HepG2 (cell line): ENCODE data around the gene LMTK2. TPM values are rescaled to one million over a fixed set of nuclear protein-coding genes. Genes with fewer than 3 reads are reported as not detected.

Experiments
- EZH2 ChIP-seq: conservative IDR thresholded peaks from 2 replicates; pipeline ENCODE4 v1.6.1; 2012; ENCODE audit warnings: mild to moderate bottlenecking, low read depth, low read length, moderate library complexity
- FOXA3 ChIP-seq: IDR thresholded peaks from 2 replicates; pipeline ENCODE4 v1.6.1; 2016; ENCODE audit warnings: missing genetic modification reagents, missing compliant biosample characterization
- HOXA5 ChIP-seq: sonication (generic); formaldehyde crosslinking; IDR thresholded peaks from 2 replicates; pipeline ENCODE4 v1.4.0; 2020; ENCODE audit warnings: missing genetic modification reagents
- HOXD1 ChIP-seq: sonication (generic); formaldehyde crosslinking; IDR thresholded peaks from 2 replicates; pipeline ENCODE4 v1.5.0; 2020; ENCODE audit warnings: missing genetic modification reagents
- JARID2 ChIP-seq: sonication (generic); formaldehyde crosslinking; IDR thresholded peaks from 2 replicates; pipeline ENCODE4 v1.8.1; 2023; ENCODE audit warnings: missing genetic modification reagents, inconsistent platforms; ENCODE audit not compliant: insufficient replicate concordance
- KDM3A ChIP-seq: IDR thresholded peaks from 2 replicates; pipeline ENCODE4 v1.6.1; 2018; ENCODE audit warnings: low read depth, missing compliant biosample characterization
- MBD4 ChIP-seq: IDR thresholded peaks from 2 replicates; pipeline ENCODE4 v1.6.1; 2012; ENCODE audit warnings: low read length, inconsistent platforms, borderline replicate concordance
- MZF1 ChIP-seq: sonication (generic); formaldehyde crosslinking; IDR thresholded peaks from 2 replicates; pipeline ENCODE4 v1.8.1; 2023; ENCODE audit warnings: mild to moderate bottlenecking, missing genetic modification reagents, borderline replicate concordance
- NFRKB ChIP-seq: fragments of 450-650 bp; IDR thresholded peaks from 2 replicates; pipeline ENCODE4 v1.6.1; 2017
- PHF20 ChIP-seq: sonication (generic); formaldehyde crosslinking; IDR thresholded peaks from 2 replicates; pipeline ENCODE4 v1.5.0; 2020; ENCODE audit warnings: mild to moderate bottlenecking, missing genetic modification reagents
- RFX5 ChIP-seq: IDR thresholded peaks from 2 replicates; pipeline ENCODE4 v1.6.1; 2011; ENCODE audit warnings: low read depth, low read length, improper control_type of control experiment
- RORA ChIP-seq: sonication (generic); formaldehyde crosslinking; IDR thresholded peaks from 2 replicates; pipeline ENCODE4 v1.5.0; 2020; ENCODE audit warnings: mild to moderate bottlenecking, missing genetic modification reagents, moderate library complexity
- SNAPC2 ChIP-seq: sonication (generic); formaldehyde crosslinking; IDR thresholded peaks from 2 replicates; pipeline ENCODE4 v1.8.1; 2022; ENCODE audit warnings: mild to moderate bottlenecking, missing genetic modification reagents
- SP1 ChIP-seq, 2 experiments: fragments of 450-650 bp in 1 of 2; sonication (generic) in 1 of 2; formaldehyde crosslinking in 1 of 2; IDR thresholded peaks; 2 replicates each; pipeline versions ENCODE4 v1.4.0 to v1.6.1; 2016 to 2020; ENCODE audit warnings: missing genetic modification reagents in 1 of 2
- SRF ChIP-seq: IDR thresholded peaks from 2 replicates; pipeline ENCODE4 v1.6.1; 2011; ENCODE audit warnings: mild to moderate bottlenecking, low read depth, low read length, moderate library complexity
- TBX2 ChIP-seq: sonication (generic); formaldehyde crosslinking; IDR thresholded peaks from 2 replicates; pipeline ENCODE4 v1.5.0; 2020; ENCODE audit warnings: missing genetic modification reagents, mild to moderate bottlenecking, borderline replicate concordance
- ZFP37 ChIP-seq: sonication (generic); formaldehyde crosslinking; IDR thresholded peaks from 2 replicates; pipeline ENCODE4 v1.4.0; 2020; ENCODE audit warnings: missing genetic modification reagents, borderline replicate concordance
- ZFP82 ChIP-seq: sonication (generic); formaldehyde crosslinking; IDR thresholded peaks from 2 replicates; pipeline ENCODE4 v1.5.1; 2020; ENCODE audit warnings: mild to moderate bottlenecking, missing genetic modification reagents, borderline replicate concordance
- ZNF607 ChIP-seq: sonication (generic); formaldehyde crosslinking; IDR thresholded peaks from 2 replicates; pipeline ENCODE4 v1.5.1; 2020; ENCODE audit warnings: missing genetic modification reagents, mild to moderate bottlenecking, borderline replicate concordance
- ZNF75D ChIP-seq: sonication (generic); formaldehyde crosslinking; IDR thresholded peaks from 2 replicates; pipeline ENCODE4 v1.8.1; 2023; ENCODE audit warnings: missing genetic modification reagents, mild to moderate bottlenecking, borderline replicate concordance
- ZNF816 ChIP-seq: sonication (generic); formaldehyde crosslinking; IDR thresholded peaks from 2 replicates; pipeline ENCODE4 v1.8.0; 2022; ENCODE audit warnings: missing genetic modification reagents, mild to moderate bottlenecking, borderline replicate concordance
- ZSCAN12 ChIP-seq: sonication (generic); formaldehyde crosslinking; IDR thresholded peaks from 2 replicates; pipeline ENCODE4 v1.9.0; 2021; ENCODE audit warnings: mild to moderate bottlenecking, missing genetic modification reagents
- ZSCAN30 ChIP-seq: sonication (generic); formaldehyde crosslinking; IDR thresholded peaks from 2 replicates; pipeline ENCODE4 v1.5.0; 2020; ENCODE audit warnings: mild to moderate bottlenecking, missing genetic modification reagents
- ZZZ3 ChIP-seq: sonication (generic); formaldehyde crosslinking; IDR thresholded peaks from 2 replicates; pipeline ENCODE4 v1.4.0; 2020; ENCODE audit warnings: missing genetic modification reagents, mild to moderate bottlenecking, borderline replicate concordance
- polyA plus RNA-seq, 8 experiments: library from polyadenylated mRNA; depleted of rRNA in 3 of 8; stranded (reverse) in 7 of 8; unstranded in 1 of 8; fragments of >200 nt; fragmentation: Illumina TruSeq in 4 of 8; extraction: Trizol in 4 of 8; gene quantifications; 2 replicates each; pipeline versions ENCODE4 v1.2.1 to v1.2.3, GENCODE V29; 2011 to 2016; ENCODE audit warnings: low read depth in 4 of 8, missing spikeins in 1 of 8, mixed read lengths in 1 of 8; ENCODE audit not compliant: insufficient read depth in 1 of 8
- total RNA-seq, 5 experiments: library from RNA; depleted of rRNA; stranded (reverse); fragments of >200 nt; fragmentation: Illumina TruSeq; extraction: Trizol; gene quantifications; 2 replicates each; pipeline ENCODE4 v1.2.3, GENCODE V29; 2016; ENCODE audit warnings: low read depth in 1 of 5
- TF ChIP-seq, protein P1 (sequence below): IDR thresholded peaks from 2 replicates; pipeline ENCODE4 v1.6.1; 2016; ENCODE audit warnings: missing biosample characterization, missing genetic modification reagents, low read depth
- TF ChIP-seq, protein P2 (sequence below): sonication (generic); formaldehyde crosslinking; IDR thresholded peaks from 2 replicates; pipeline ENCODE4 v1.5.0; 2020; ENCODE audit warnings: missing genetic modification reagents
- TF ChIP-seq, protein P3 (sequence below): sonication (generic); formaldehyde crosslinking; IDR thresholded peaks from 2 replicates; pipeline ENCODE4 v1.5.0; 2020; ENCODE audit warnings: mild to moderate bottlenecking, low read depth, missing genetic modification reagents, borderline replicate concordance
- TF ChIP-seq, protein P4 (sequence below): sonication (generic); formaldehyde crosslinking; IDR thresholded peaks from 2 replicates; pipeline ENCODE4 v1.4.0; 2020; ENCODE audit warnings: missing genetic modification reagents, low read depth, mild to moderate bottlenecking, borderline replicate concordance

The LMTK2 gene
- total and polyA plus RNA-seq, 2 of the 13 experiments (the other 11 are each of a cell fraction or from before 2014, with no cell fraction given), result 9.5 to 11.7 TPM

DNA sequence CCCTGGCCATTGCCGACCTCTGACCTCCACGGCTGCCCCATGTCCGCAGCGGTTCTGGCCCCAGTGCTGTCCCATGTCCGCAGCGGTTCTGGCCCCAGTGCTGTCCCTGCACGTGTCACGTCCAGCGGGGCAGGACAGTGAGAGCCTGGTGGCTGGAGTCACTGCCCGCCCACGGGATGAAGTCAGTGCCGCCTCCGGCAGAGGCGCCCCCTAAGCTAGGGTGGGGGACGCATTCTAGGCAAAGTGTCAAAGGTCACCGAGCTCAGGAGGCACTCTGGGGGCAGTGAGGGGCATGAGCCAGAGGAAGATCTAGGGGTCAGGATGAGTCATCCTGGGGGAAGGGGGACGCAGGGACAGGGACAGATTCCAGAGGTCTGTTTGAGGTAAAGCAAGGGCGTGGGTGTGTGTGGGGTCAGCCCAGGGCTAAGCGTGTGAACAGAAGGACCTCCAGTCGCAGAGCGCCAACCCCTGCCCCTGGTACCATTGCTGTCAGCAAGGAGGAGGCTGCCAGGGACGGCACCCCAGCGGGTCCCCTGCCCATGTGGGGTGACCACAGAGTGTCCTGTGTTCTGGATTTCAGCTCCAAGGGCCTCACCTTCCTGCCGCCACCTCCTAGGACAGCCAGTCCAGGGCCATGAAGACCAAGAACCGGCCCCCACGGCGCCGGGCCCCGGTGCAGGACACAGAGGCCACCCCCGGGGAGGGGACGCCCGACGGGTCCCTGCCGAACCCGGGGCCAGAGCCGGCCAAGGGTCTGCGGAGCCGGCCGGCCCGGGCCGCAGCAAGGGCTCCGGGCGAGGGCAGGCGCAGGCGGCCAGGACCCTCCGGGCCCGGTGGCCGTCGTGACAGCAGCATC, 105.2 kb downstream of the LMTK2 start (continued):
- TF ChIP-seq PHF20 (CRISPR knock-in tag), result no peak
- no peak for TF ChIP-seq ZSCAN30
- 0 out of 2 replicates have a peak, but pooled peaks have one; percentile 36 for TF ChIP-seq MZF1 (CRISPR knock-in tag)
- no peak for TF ChIP-seq MBD4
- TF ChIP-seq, protein P1, sequence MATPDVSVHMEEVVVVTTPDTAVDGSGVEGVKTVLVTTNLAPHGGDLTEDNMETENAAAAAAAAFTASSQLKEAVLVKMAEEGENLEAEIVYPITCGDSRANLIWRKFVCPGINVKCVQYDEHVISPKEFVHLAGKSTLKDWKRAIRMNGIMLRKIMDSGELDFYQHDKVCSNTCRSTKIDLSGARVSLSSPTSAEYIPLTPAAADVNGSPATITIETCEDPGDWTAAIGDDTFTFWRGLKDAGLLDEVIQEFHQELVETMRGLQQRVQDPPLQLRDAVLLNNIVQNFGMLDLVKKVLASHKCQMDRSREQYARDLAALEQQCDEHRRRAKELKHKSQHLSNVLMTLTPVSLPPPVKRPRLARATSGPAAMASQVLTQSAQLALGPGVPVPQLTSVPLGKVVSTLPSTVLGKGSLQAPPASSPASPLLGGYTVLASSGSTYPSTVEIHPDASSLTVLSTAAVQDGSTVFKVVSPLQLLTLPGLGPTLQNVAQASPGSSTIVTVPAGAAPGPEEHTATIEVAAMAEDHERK, result no peak
- TF ChIP-seq HOXA5 (CRISPR knock-in tag), result no peak
- 0 out of 2 replicates have a peak, but pooled peaks have one; percentile 34 for TF ChIP-seq KDM3A (CRISPR knock-in tag)
- no peak for TF ChIP-seq ZNF75D (CRISPR knock-in tag)
- TF ChIP-seq SP1 (IDR thresholded peaks at IDR 0.05), result no peak
- peak; percentile 17; the same call in 1 of the 2 replicates for TF ChIP-seq SP1 (CRISPR knock-in tag; IDR thresholded peaks at IDR 0.05)
- peak; percentile 78; the same call in 1 of the 2 replicates for TF ChIP-seq ZFP82 (CRISPR knock-in tag)
- TF ChIP-seq JARID2 (CRISPR knock-in tag), result no peak
- peak; percentile 39; the same call in 1 of the 2 replicates for TF ChIP-seq TBX2
- TF ChIP-seq RFX5, result no peak
- TF ChIP-seq FOXA3 (CRISPR knock-in tag), result 0 out of 2 replicates have a peak, but pooled peaks have one; percentile 18
- TF ChIP-seq, protein P2, sequence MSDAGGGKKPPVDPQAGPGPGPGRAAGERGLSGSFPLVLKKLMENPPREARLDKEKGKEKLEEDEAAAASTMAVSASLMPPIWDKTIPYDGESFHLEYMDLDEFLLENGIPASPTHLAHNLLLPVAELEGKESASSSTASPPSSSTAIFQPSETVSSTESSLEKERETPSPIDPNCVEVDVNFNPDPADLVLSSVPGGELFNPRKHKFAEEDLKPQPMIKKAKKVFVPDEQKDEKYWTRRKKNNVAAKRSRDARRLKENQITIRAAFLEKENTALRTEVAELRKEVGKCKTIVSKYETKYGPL (CRISPR knock-in tag), result no peak
- TF ChIP-seq, protein P3, sequence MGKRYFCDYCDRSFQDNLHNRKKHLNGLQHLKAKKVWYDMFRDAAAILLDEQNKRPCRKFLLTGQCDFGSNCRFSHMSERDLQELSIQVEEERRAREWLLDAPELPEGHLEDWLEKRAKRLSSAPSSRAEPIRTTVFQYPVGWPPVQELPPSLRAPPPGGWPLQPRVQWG (CRISPR knock-in tag), result no peak
- no peak for TF ChIP-seq SNAPC2 (CRISPR knock-in tag)
- TF ChIP-seq ZZZ3 (CRISPR knock-in tag), result no peak
- TF ChIP-seq SRF, result no peak
- no peak for TF ChIP-seq RORA (CRISPR knock-in tag)
- no peak for TF ChIP-seq EZH2
- peak; percentile 74; the same call in 1 of the 2 replicates for TF ChIP-seq ZNF816
- TF ChIP-seq ZNF607 (CRISPR knock-in tag), result peak; percentile 25; the same call in 1 of the 2 replicates
- no peak for TF ChIP-seq ZSCAN12
- TF ChIP-seq ZFP37 (CRISPR knock-in tag), result no peak
- 0 out of 2 replicates have a peak, but pooled peaks have one; percentile 73 for TF ChIP-seq HOXD1 (CRISPR knock-in tag)
- no peak for TF ChIP-seq NFRKB
- TF ChIP-seq, protein P4, sequence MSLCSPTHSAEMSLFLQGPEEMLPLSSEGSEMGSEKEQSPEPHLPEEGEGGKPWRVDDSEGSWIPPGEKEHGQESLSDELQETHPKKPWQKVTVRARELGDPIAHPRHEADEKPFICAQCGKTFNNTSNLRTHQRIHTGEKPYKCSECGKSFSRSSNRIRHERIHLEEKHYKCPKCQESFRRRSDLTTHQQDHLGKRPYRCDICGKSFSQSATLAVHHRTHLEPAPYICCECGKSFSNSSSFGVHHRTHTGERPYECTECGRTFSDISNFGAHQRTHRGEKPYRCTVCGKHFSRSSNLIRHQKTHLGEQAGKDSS (CRISPR knock-in tag), result peak; percentile 60; the same call in 1 of the 2 replicates
